IMR-90 (cell line): ENCODE results near the gene CXADR. TPM values are rescaled to one million over a fixed set of nuclear protein-coding genes. Genes with fewer than 3 reads are reported as not detected.

Experiments
- ATAC-seq: fragments of 200-7000 bp; cut with Tn5 transposase; 2 replicates; pipeline ENCODE4 v1.9.1; 2020; ENCODE audit warnings: low read depth, mild to moderate bottlenecking, moderate library complexity
- BruUV-seq: library from RNA; stranded (reverse); fragments of 400-500 nt; replicated peaks from 2 replicates; lab custom pipeline; 2021; lab: Mats Ljungman, UMichigan
- CTCF ChIA-PET: fragments of 300-600 bp; formaldehyde crosslinking; extraction: SDS; loops from one replicate; lab custom pipeline; 2021; ENCODE audit warnings: antibody characterized with exemption; lab: Yijun Ruan, JAX
- POLR2A ChIA-PET: fragments of 300-600 bp; sonication (Branson Sonifier 250); formaldehyde crosslinking; loops from one replicate; lab custom pipeline; 2022; ENCODE audit warnings: antibody characterized with exemption; ENCODE audit not compliant: unreplicated experiment; lab: Charles Lee
- DNase-seq: peaks from one replicate; pipeline ENCODE4 v3.0.0; 2013
- H2AFZ ChIP-seq: replicated peaks from 2 replicates; pipeline ENCODE3; 2013; ENCODE audit warnings: low read length, mild to moderate bottlenecking; ENCODE audit not compliant: poor library complexity
- H2AK5ac ChIP-seq: 2 replicates; pipeline ENCODE4 v1.6.1; 2013; ENCODE audit warnings: low read depth, low read length, inconsistent platforms
- H2AK9ac ChIP-seq: replicated peaks from 2 replicates; pipeline ENCODE3; 2013; ENCODE audit warnings: mild to moderate bottlenecking, low read depth, low read length, moderate library complexity; ENCODE audit not compliant: poor library complexity
- H2BK120ac ChIP-seq: 2 replicates; pipeline ENCODE4 v1.6.1; 2013; ENCODE audit warnings: low read depth, low read length, inconsistent platforms
- H2BK15ac ChIP-seq: 3 replicates; pipeline ENCODE4 v1.6.1; 2013; ENCODE audit warnings: low read depth, low read length, inconsistent platforms
- H2BK20ac ChIP-seq: 2 replicates; pipeline ENCODE4 v1.6.1; 2013; ENCODE audit warnings: low read depth, mild to moderate bottlenecking, inconsistent platforms, low read length, moderate library complexity
- H2BK5ac ChIP-seq: 2 replicates; pipeline ENCODE4 v1.6.1; 2013; ENCODE audit warnings: mild to moderate bottlenecking, low read depth, low read length, inconsistent platforms; ENCODE audit not compliant: poor library complexity, severe bottlenecking
- H3K14ac ChIP-seq: replicated peaks from 2 replicates; pipeline ENCODE4 v1.6.1; 2013; ENCODE audit warnings: low read depth, low read length, inconsistent platforms
- H3K18ac ChIP-seq: 2 replicates; pipeline ENCODE4 v1.6.1; 2013; ENCODE audit warnings: low read depth, low read length, control low read depth
- H3K23ac ChIP-seq: 2 replicates; pipeline ENCODE4 v1.6.1; 2013; ENCODE audit warnings: low read depth, low read length, inconsistent platforms
- H3K27ac ChIP-seq: 2 replicates; pipeline ENCODE4 v1.5.1; 2013; ENCODE audit warnings: mild to moderate bottlenecking, control low read depth, low read length; ENCODE audit not compliant: insufficient read depth
- H3K27me3 ChIP-seq: 2 replicates; pipeline ENCODE4 v1.6.1; 2013; ENCODE audit warnings: low read length; ENCODE audit not compliant: control insufficient read depth, insufficient read depth
- H3K36me3 ChIP-seq: 2 replicates; pipeline ENCODE4 v1.6.1; 2013; ENCODE audit warnings: low read length, mixed read lengths; ENCODE audit not compliant: control insufficient read depth, insufficient read depth
- H3K4ac ChIP-seq: 2 replicates; pipeline ENCODE4 v1.6.1; 2013; ENCODE audit warnings: low read depth, low read length, inconsistent platforms
- H3K4me1 ChIP-seq: 2 replicates; pipeline ENCODE4 v1.6.1; 2013; ENCODE audit warnings: low read length, mixed read lengths; ENCODE audit not compliant: control insufficient read depth, insufficient read depth
- H3K4me2 ChIP-seq: 2 replicates; pipeline ENCODE4 v1.6.1; 2013; ENCODE audit warnings: low read depth, mild to moderate bottlenecking, control low read depth, low read length, moderate library complexity
- H3K4me3 ChIP-seq: 2 replicates; pipeline ENCODE4 v1.5.1; 2013; ENCODE audit warnings: low read depth, mild to moderate bottlenecking, control low read depth, low read length, moderate library complexity; ENCODE audit not compliant: insufficient read depth
- H3K56ac ChIP-seq: 2 replicates; pipeline ENCODE4 v1.6.1; 2013; ENCODE audit warnings: low read length, inconsistent platforms; ENCODE audit not compliant: insufficient read depth; ENCODE audit errors: extremely low read depth
- H3K79me1 ChIP-seq, 2 experiments: 2 replicates each; pipeline ENCODE4 v1.6.1; 2013; ENCODE audit warnings: low read length in 2 of 2, inconsistent platforms in 1 of 2, low read depth in 1 of 2
- H3K9ac ChIP-seq: 2 replicates; pipeline ENCODE4 v1.6.1; 2013; ENCODE audit warnings: low read depth, low read length, control low read depth
- H3K9me1 ChIP-seq: 2 replicates; pipeline ENCODE4 v1.6.1; 2013; ENCODE audit warnings: low read length, inconsistent platforms; ENCODE audit not compliant: insufficient read depth
- H3K9me3 ChIP-seq: 2 replicates; pipeline ENCODE4 v1.6.1; 2013; ENCODE audit warnings: low read length; ENCODE audit not compliant: control insufficient read depth, insufficient read depth
- H4K20me1 ChIP-seq: 2 replicates; pipeline ENCODE4 v1.6.1; 2013; ENCODE audit warnings: low read length, inconsistent platforms; ENCODE audit not compliant: insufficient read depth
- H4K5ac ChIP-seq: 2 replicates; pipeline ENCODE4 v1.6.1; 2013; ENCODE audit warnings: mild to moderate bottlenecking, low read depth, low read length, control low read depth
- H4K8ac ChIP-seq, 2 experiments: 2 replicates each; pipeline ENCODE4 v1.6.1; 2013; ENCODE audit warnings: low read depth in 2 of 2, low read length in 2 of 2, control low read depth in 1 of 2, inconsistent platforms in 1 of 2
- H4K91ac ChIP-seq: 2 replicates; pipeline ENCODE4 v1.6.1; 2013; ENCODE audit warnings: low read depth, low read length, inconsistent platforms; ENCODE audit not compliant: insufficient read depth
- BHLHE40 ChIP-seq: fragments of 150-350 bp; IDR thresholded peaks from 2 replicates; pipeline ENCODE4 v1.6.1; 2016; ENCODE audit warnings: mild to moderate bottlenecking, low read depth, low read length
- CHD1 ChIP-seq: IDR thresholded peaks from 2 replicates; pipeline ENCODE4 v1.6.1; 2012; ENCODE audit warnings: low read depth, low read length, improper control_type of control experiment
- CTCF ChIP-seq: conservative IDR thresholded peaks from 2 replicates; pipeline ENCODE4 v1.5.1; 2012; ENCODE audit warnings: mild to moderate bottlenecking, low read depth, low read length, improper control_type of control experiment
- FOS ChIP-seq: fragments of 150-350 bp; IDR thresholded peaks from 2 replicates; pipeline ENCODE4 v1.6.1; 2016; ENCODE audit warnings: low read depth, low read length
- MAZ ChIP-seq: IDR thresholded peaks from 2 replicates; pipeline ENCODE4 v1.6.1; 2012; ENCODE audit warnings: low read depth, mild to moderate bottlenecking, low read length, improper control_type of control experiment, moderate library complexity, borderline replicate concordance
- MXI1 ChIP-seq: IDR thresholded peaks from 2 replicates; pipeline ENCODE4 v1.6.1; 2012; ENCODE audit warnings: low read depth, mild to moderate bottlenecking, low read length, moderate library complexity, borderline replicate concordance
- NFE2L2 ChIP-seq: fragments of 150-350 bp; IDR thresholded peaks from 2 replicates; pipeline ENCODE4 v1.6.1; 2016; ENCODE audit warnings: low read depth, mild to moderate bottlenecking, low read length
- RAD21 ChIP-seq: IDR thresholded peaks from 2 replicates; pipeline ENCODE4 v1.6.1; 2012; ENCODE audit warnings: low read length, improper control_type of control experiment
- RCOR1 ChIP-seq: IDR thresholded peaks from 2 replicates; pipeline ENCODE4 v1.6.1; 2012; ENCODE audit warnings: mild to moderate bottlenecking, low read length, improper control_type of control experiment; ENCODE audit not compliant: insufficient replicate concordance
- RFX5 ChIP-seq: IDR thresholded peaks from 2 replicates; pipeline ENCODE4 v1.8.0; 2012; ENCODE audit warnings: low read depth, mild to moderate bottlenecking, low read length, moderate library complexity
- SMC3 ChIP-seq: fragments of 150-350 bp; IDR thresholded peaks from 2 replicates; pipeline ENCODE4 v1.6.1; 2016; ENCODE audit warnings: low read depth, mild to moderate bottlenecking, antibody characterized with exemption, low read length, moderate library complexity
- WGBS, 2 experiments: methylation state at CpG; one replicate each; pipeline versions ENCODE4 v1.1.5 to v1.1.7; 2013; ENCODE audit warnings: missing lambda C conversion rate in 2 of 2; ENCODE audit not compliant: insufficient read length in 1 of 2; ENCODE audit errors: extremely low coverage in 2 of 2; 5-methylcytosine and 5-hydroxymethylcytosine counted together
- dilution Hi-C: fragments of 300-500 bp; cut with HindIII; formaldehyde crosslinking; loops from one replicate; pipeline ENCODE4 v1.14.3; 2018; ENCODE audit warnings: low sequenced_read_pairs; ENCODE audit not compliant: unreplicated experiment
- in situ Hi-C: fragments of 300-500 bp; cut with MboI; formaldehyde crosslinking; loops from 3 replicates; pipeline ENCODE4 v1.14.3; 2019; ENCODE audit warnings: low sequenced_read_pairs, inconsistent platforms, mixed read lengths
- intact Hi-C: fragments of 100-400 bp; cut with micrococcal nuclease; formaldehyde crosslinking; loops from 2 replicates; pipeline ENCODE4 v1.10.0; 2022
- polyA plus RNA-seq, 3 experiments: library from polyadenylated mRNA; depleted of rRNA; stranded (reverse); fragments of >200 nt; gene quantifications; 2 replicates each; pipeline ENCODE4 v1.2.3, GENCODE V29; 2012; ENCODE audit warnings: low replicate concordance in 1 of 3
- total RNA-seq: library from RNA; depleted of rRNA; stranded (reverse); fragments of >200 nt; gene quantifications from 2 replicates; pipeline ENCODE4 v1.2.3, GENCODE V29; 2012
- TF ChIP-seq, protein P1 (sequence below): fragments of 150-350 bp; IDR thresholded peaks from 2 replicates; pipeline ENCODE4 v1.6.1; 2016; ENCODE audit warnings: low read depth, mild to moderate bottlenecking, low read length, moderate library complexity, borderline replicate concordance
- TF ChIP-seq, protein P2 (sequence below): fragments of 150-350 bp; IDR thresholded peaks from 2 replicates; pipeline ENCODE4 v1.6.1; 2017; ENCODE audit warnings: mild to moderate bottlenecking, antibody characterized with exemption, low read length, low read depth

Gene CXADR
- total and polyA plus RNA-seq, 2 of the 4 experiments (the other 2 are of a cell fraction), result 0.21 to 1.1 TPM

GRCh38 chr21:17526776-17527175, 13.9 kb downstream of the CXADR start:
- H2AK5ac ChIP-seq, result no peak overlapping the region
- H4K20me1 ChIP-seq, result no peaks in the 10 kb centered on the region
- H4K91ac ChIP-seq, result no peak overlapping the region
- WGBS, 2 experiments, result 100% methylated on average over 1 of the region's 3 CpGs; no CpG with 5 or more reads in 1 of the 2 experiments
- no peak overlapping the region for H3K4ac ChIP-seq
- intact Hi-C loops (no loop called here), dilution Hi-C loops (no loop called here), in situ Hi-C loops (no loop called here)
- no peaks in the 10 kb centered on the region for H3K79me1 ChIP-seq
- H3K4me2 ChIP-seq, result no peak overlapping the region
- no peak overlapping the region for H3K23ac ChIP-seq
- no peaks in the 10 kb centered on the region for H3K9me1 ChIP-seq
- no peak overlapping the region for H3K9ac ChIP-seq
- no peaks in the 10 kb centered on the region for H3K9me3 ChIP-seq
- no peaks in the 10 kb centered on the region; the same call in 1 of the 2 replicates for H3K27me3 ChIP-seq
- no peak overlapping the region for H3K4me3 ChIP-seq
- H3K18ac ChIP-seq, result no peak overlapping the region
- no peak for DNase-seq
- H2BK20ac ChIP-seq, result no peak overlapping the region
- no peak overlapping the region for H4K5ac ChIP-seq
- no peak overlapping the region for H3K14ac ChIP-seq
- no peak overlapping the region for H2BK120ac ChIP-seq
- H2AK9ac ChIP-seq, result no peak overlapping the region
- H4K8ac ChIP-seq, result no peak overlapping the region
- ChIA-PET POLR2A (interaction anchor here (0.6 kb wide), 1 partner anchor 12 kb away, joined by 4 read pairs; no protein-coding TSS in a partner anchor), CTCF (no interaction called here)
- ATAC-seq, result no peak
- H3K36me3 ChIP-seq, result no peaks in the 10 kb centered on the region
- no peak overlapping the region for H2BK15ac ChIP-seq
- BruUV-seq, result no TSS peak
- TF ChIP-seq CTCF (no peak), NFE2L2 (no peak), RFX5 (no peak), BHLHE40 (no peak), SMC3 (no peak), MXI1 (no peak), MAZ (no peak), RCOR1 (no peak), RAD21 (no peak), CHD1 (no peak), FOS (no peak)
- TF ChIP-seq, protein P1, sequence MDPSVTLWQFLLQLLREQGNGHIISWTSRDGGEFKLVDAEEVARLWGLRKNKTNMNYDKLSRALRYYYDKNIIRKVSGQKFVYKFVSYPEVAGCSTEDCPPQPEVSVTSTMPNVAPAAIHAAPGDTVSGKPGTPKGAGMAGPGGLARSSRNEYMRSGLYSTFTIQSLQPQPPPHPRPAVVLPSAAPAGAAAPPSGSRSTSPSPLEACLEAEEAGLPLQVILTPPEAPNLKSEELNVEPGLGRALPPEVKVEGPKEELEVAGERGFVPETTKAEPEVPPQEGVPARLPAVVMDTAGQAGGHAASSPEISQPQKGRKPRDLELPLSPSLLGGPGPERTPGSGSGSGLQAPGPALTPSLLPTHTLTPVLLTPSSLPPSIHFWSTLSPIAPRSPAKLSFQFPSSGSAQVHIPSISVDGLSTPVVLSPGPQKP, result no peak
- TF ChIP-seq, protein P2, sequence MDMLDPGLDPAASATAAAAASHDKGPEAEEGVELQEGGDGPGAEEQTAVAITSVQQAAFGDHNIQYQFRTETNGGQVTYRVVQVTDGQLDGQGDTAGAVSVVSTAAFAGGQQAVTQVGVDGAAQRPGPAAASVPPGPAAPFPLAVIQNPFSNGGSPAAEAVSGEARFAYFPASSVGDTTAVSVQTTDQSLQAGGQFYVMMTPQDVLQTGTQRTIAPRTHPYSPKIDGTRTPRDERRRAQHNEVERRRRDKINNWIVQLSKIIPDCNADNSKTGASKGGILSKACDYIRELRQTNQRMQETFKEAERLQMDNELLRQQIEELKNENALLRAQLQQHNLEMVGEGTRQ, result no peak
- H3K27ac ChIP-seq, result no peak overlapping the region
- no peak overlapping the region for H2AFZ ChIP-seq
- no peak overlapping the region for H3K56ac ChIP-seq
- no peak overlapping the region for H2BK5ac ChIP-seq
- H3K4me1 ChIP-seq, result no peaks in the 10 kb centered on the region
